NCI-H1092 treated with DMSO at 0.1 percent for 48 hours (cell line): ENCODE data around the gene CCNA2.
A peak's percentile ranks its signal among the peaks of the same experiment; 100 is the strongest.

Experiments used
- DNase-seq: peaks from one replicate; lab custom pipeline; 2025; lab: John Stamatoyannopoulos, UW

Gene CCNA2

DNA sequence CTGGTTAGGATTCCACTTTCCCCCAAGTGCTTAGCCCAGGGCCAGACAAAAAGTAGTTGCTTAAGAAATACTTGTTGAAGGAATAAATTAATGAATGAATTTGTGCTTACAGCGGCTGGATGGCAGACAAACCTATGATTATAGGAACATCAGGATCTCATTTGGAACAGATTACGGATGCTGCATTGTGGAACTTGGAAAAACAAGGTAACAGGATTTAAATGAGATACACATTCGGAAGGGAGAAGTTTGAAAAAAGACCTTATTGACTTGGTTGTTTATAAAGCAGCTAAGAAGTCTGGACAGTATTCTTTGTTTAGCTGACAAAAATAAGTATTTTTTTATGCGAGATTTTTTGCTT is 22.0 kb downstream of the CCNA2 start:
- no peak for DNase-seq

GRCh38 chr4:121800961-121801714 is 22.5 kb downstream of the CCNA2 start, which contains the start of gene EXOSC9:
TSS of gene EXOSC9 (plus strand) at chr4:121801323. CDS start at chr4:121801425, 102 bp downstream.
- DNase-seq = peak; percentile 87

GRCh38 chr4:121800638-121800960 is 23.1 kb downstream of the CCNA2 start:
- DNase-seq = no peak

DNA sequence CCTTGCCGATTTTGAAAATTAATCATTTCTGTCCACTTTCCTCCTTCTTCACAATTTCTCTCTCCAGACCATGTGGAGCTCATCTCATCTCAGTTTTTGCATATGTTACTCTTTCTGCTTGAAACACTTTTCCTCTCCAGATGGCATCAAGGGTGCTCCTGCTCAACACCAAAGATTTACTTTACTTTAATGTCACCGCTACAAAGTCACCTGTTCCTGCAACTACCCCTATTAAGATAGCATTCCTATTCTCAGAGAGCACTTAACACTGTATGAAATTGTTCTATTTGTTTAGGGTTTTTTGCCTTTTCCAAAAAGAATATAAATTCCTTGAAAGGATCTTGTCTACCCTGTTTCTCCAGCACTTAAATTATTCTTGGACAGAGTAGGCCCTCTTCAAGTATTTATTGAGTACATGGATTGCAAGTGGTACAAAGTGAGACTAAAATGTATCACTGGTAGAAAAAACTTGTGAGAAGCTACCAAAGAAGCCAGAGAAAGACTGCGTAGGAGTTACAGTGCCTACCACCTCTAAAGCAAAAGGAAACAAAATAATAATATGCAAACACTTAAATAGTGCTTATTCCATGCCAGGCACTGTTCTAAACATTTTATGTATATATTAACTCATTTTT is 23.7 kb downstream of the CCNA2 start:
- DNase-seq = no peak

DNA sequence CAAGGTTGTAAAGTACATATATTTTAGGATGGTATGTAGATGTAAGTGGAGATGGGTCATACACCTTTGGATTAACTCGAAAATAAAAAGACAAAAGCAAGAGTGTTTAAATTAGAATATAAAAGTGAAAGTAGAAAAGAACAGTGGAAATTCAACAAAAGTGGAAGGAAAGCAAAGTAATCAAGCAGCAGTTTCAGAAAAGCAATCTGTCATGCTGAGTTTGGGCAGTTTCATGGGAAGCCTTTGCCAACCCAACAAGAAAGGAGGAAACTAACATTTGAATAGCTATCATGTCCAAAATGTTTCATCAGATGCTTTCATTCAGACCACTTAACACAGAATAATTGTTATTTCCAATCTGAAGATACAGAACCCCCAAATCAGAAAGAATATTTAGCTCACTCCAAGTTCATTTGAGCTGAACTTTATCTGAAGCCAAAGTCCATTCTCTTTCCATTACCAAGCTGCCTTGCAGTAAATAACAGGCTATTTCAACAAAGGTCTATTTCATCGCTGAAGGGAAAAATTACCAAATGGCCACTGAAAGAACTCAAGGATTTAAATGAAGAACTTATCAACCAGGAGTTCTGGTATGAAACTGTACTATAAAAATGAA is 24.4 kb downstream of the CCNA2 start:
- DNase-seq = no peak

DNA sequence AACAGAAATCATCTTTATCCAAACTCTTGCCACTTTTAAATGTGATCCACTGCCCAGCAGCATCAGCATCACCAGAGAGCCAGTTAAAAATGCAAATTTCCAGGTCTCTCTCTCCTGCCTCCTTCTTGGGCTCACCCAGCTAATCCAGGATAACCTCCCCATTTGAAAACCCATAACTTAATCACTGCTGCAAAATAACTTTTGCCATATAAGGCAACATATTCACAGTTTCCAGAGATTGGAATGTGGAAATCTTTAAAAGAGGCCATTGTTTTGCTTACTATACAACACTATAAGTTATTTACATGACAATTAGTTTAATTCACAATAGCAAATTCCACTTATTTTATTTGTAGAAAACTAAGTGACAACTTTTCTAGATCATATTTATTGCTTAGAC is 27.4 kb downstream of the CCNA2 start:
- no peak for DNase-seq

DNA sequence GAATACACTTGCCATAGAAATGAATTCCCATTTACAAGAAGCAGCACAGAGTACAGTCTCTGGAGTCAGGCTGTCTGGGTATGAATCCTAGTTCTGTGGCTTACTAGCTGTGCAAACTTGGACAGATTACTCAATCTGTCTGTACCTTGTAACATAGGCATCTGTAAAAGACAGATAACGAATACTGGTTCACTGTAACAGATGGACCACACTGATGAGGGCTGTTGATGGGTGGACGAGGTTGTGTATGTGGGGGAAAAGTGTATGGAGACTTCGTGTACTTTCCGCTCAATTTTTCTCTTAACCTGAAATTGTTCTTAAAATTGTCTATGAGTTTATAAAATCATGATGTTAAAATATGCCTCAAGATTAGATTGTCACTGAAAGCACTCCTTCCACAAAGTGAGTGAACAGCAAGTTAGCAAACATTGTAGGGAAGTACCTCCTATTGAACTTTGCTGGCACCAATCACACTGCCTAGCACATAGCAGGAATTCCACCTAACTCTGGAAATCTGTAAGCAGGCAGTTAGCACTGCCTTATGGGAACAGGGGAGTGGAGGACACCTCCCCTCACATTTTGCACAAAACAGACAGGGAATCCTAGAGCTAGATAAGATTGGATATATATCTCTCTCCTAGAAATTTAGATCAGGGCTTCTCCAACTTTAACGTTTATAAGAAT is 29.0 kb downstream of the CCNA2 start:
- DNase-seq = no peak

GRCh38 chr4:121792966-121793365 is 30.7 kb downstream of the CCNA2 start:
- no peak for DNase-seq

GRCh38 chr4:121791481-121791880 is 32.2 kb downstream of the CCNA2 start:
- no peak for DNase-seq

- no peak for DNase-seq
Measured at GRCh38 chr4:121790976-121791375, 32.7 kb downstream of the CCNA2 start.

- DNase-seq = no peak
Measured at GRCh38 chr4:121789960-121790829, 33.5 kb downstream of the CCNA2 start.

- DNase-seq = no peak
Measured at GRCh38 chr4:121789455-121789854, 34.2 kb downstream of the CCNA2 start.

- DNase-seq = no peak
Measured at GRCh38 chr4:121788896-121789295, 34.8 kb downstream of the CCNA2 start.

GRCh38 chr4:121786221-121786620 is 37.5 kb downstream of the CCNA2 start:
- no peak for DNase-seq

GRCh38 chr4:121785479-121785878 is 38.2 kb downstream of the CCNA2 start:
- no peak for DNase-seq

GRCh38 chr4:121784975-121785374 is 38.7 kb downstream of the CCNA2 start:
- no peak for DNase-seq

GRCh38 chr4:121784401-121784800 is 39.3 kb downstream of the CCNA2 start:
- DNase-seq = no peak

- no peak for DNase-seq
Measured at GRCh38 chr4:121783210-121783609, 40.5 kb downstream of the CCNA2 start.

DNA sequence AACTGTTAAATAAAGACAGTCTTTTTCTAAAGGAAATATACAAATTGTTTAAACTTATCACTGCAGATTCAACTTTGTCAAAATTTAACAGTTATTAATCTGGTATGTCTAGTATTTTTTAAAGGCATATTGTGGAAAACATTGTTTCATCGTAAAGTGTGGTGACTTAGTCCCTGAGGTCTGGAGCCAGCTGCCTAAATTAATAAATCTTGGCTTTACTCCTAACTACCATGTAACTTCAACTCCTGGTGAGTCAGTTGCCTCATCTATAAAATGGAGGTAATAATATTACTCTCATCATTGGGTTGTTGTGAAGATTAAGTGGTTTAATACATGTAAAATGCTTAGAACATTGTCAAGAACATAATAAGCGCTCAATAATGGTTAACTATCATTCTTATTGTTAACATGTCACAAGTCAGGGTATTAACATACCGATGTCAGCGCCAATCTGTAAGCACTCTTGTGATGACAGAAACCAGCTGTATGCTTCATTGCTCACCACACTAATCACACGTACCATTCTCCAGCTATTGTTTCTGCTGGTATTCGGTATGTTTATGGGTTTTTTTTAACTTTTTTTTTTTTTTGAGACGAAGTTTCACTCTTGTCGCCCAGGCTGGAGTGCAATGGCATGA is 44.6 kb downstream of the CCNA2 start:
- no peak for DNase-seq

DNA sequence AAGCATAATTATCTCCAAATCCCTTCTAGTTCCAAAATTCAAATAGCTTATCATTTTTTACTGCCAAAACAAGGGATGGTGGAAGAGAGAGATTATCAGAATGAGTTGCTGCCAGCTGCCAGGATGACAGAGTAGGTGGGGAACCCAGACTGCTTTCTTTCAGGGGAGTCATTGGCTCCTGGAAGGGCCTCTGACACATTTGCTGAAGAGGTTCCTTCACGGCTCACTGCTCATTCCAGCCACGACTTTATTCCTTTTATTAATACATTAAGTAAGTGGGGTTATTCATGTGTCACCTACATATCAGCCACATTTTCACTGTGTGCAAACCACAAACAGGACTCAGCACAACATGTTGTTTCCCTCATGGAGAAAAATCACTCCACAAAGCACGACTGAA is 46.1 kb downstream of the CCNA2 start:
- no peak for DNase-seq

GRCh38 chr4:121776610-121777401 is 46.9 kb downstream of the CCNA2 start:
- DNase-seq = no peak
